ENCODE measurements around the gene C22orf23.

C22orf23 gene

GRCh38 chr22:37929390-37929789 lies 24.0 kb downstream of the C22orf23 start:
- no peak for FAIRE-seq
- no peak for DNase-seq (ENCODE audit: extremely low spot score, insufficient read length, low read depth)

- no peak for FAIRE-seq
Observed at GRCh38 chr22:37927637-37927936, 25.8 kb downstream of the C22orf23 start.

GRCh38 chr22:37926771-37927636 lies 26.4 kb downstream of the C22orf23 start:
- FAIRE-seq (no peak), DNase-seq (ENCODE audit: extremely low spot score, insufficient read length, low read depth) (no peak)

More at GRCh38 chr22:37927637-37927936, 25.8 kb downstream of the C22orf23 start:
- no peak for DNase-seq (ENCODE audit: extremely low spot score, insufficient read length, low read depth)

GRCh38 chr22:37926358-37926757 lies 27.0 kb downstream of the C22orf23 start:
- FAIRE-seq (no peak), DNase-seq (ENCODE audit: extremely low spot score, insufficient read length, low read depth) (no peak)

GRCh38 chr22:37925767-37926166 lies 27.6 kb downstream of the C22orf23 start:
- DNase-seq (ENCODE audit: extremely low spot score, insufficient read length, low read depth) (no peak), FAIRE-seq (no peak)

GRCh38 chr22:37925330-37925729 lies 28.1 kb downstream of the C22orf23 start:
- DNase-seq (ENCODE audit: extremely low spot score, insufficient read length, low read depth) (no peak), FAIRE-seq (no peak)

- FAIRE-seq (no peak), DNase-seq (ENCODE audit: extremely low spot score, insufficient read length, low read depth) (no peak)
Observed at GRCh38 chr22:37924386-37925065, 28.9 kb downstream of the C22orf23 start.

- FAIRE-seq: no peak
Observed at GRCh38 chr22:37923927-37924326, 29.5 kb downstream of the C22orf23 start.

GRCh38 chr22:37922191-37922590 lies 31.2 kb downstream of the C22orf23 start:
- DNase-seq (ENCODE audit: extremely low spot score, insufficient read length, low read depth) (no peak), FAIRE-seq (no peak)

More at GRCh38 chr22:37923927-37924326, 29.5 kb downstream of the C22orf23 start:
- DNase-seq (ENCODE audit: extremely low spot score, insufficient read length, low read depth): no peak

- FAIRE-seq: no peak
- DNase-seq (ENCODE audit: extremely low spot score, insufficient read length, low read depth): no peak
Observed at GRCh38 chr22:37920126-37920525, 33.3 kb downstream of the C22orf23 start.

- FAIRE-seq (no peak), DNase-seq (ENCODE audit: extremely low spot score, insufficient read length, low read depth) (no peak)
Observed at GRCh38 chr22:37918580-37919270, 34.7 kb downstream of the C22orf23 start.

GRCh38 chr22:37917874-37918548 lies 35.4 kb downstream of the C22orf23 start:
- no peak for DNase-seq (ENCODE audit: extremely low spot score, insufficient read length, low read depth)
- FAIRE-seq: no peak

GRCh38 chr22:37916311-37916710 lies 37.1 kb downstream of the C22orf23 start:
- DNase-seq (ENCODE audit: extremely low spot score, insufficient read length, low read depth): no peak
- FAIRE-seq: no peak

GRCh38 chr22:37913233-37913721 lies 40.1 kb downstream of the C22orf23 start:
- no peak for FAIRE-seq

GRCh38 chr22:37912171-37912570 lies 41.2 kb downstream of the C22orf23 start:
- no peak for DNase-seq (ENCODE audit: extremely low spot score, insufficient read length, low read depth)
- FAIRE-seq: no peak

More at GRCh38 chr22:37913233-37913721, 40.1 kb downstream of the C22orf23 start:
- no peak for DNase-seq (ENCODE audit: extremely low spot score, insufficient read length, low read depth)

- DNase-seq (ENCODE audit: extremely low spot score, insufficient read length, low read depth) (no peak), FAIRE-seq (no peak)
Observed at GRCh38 chr22:37911697-37912096, 41.7 kb downstream of the C22orf23 start.

- DNase-seq (ENCODE audit: extremely low spot score, insufficient read length, low read depth) (no peak), FAIRE-seq (no peak)
Observed at GRCh38 chr22:37910890-37911672, 42.3 kb downstream of the C22orf23 start.

- no peak for FAIRE-seq
- DNase-seq (ENCODE audit: extremely low spot score, insufficient read length, low read depth): no peak
Observed at GRCh38 chr22:37909766-37910165, 43.6 kb downstream of the C22orf23 start.

Measured in GM18507 (cell line).